Measurements from ENCODE around the gene TES. TPM values are rescaled to one million over a fixed set of nuclear protein-coding genes. Genes with fewer than 3 reads are reported as not detected.
"Not testable (repeated sequence)": the region's sequence is repeated elsewhere in the genome, so short reads cannot be mapped to it uniquely, and the experiment has no call there.

The TES gene, protein sequence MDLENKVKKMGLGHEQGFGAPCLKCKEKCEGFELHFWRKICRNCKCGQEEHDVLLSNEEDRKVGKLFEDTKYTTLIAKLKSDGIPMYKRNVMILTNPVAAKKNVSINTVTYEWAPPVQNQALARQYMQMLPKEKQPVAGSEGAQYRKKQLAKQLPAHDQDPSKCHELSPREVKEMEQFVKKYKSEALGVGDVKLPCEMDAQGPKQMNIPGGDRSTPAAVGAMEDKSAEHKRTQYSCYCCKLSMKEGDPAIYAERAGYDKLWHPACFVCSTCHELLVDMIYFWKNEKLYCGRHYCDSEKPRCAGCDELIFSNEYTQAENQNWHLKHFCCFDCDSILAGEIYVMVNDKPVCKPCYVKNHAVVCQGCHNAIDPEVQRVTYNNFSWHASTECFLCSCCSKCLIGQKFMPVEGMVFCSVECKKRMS
- 36.1 TPM for total RNA-seq

DNA sequence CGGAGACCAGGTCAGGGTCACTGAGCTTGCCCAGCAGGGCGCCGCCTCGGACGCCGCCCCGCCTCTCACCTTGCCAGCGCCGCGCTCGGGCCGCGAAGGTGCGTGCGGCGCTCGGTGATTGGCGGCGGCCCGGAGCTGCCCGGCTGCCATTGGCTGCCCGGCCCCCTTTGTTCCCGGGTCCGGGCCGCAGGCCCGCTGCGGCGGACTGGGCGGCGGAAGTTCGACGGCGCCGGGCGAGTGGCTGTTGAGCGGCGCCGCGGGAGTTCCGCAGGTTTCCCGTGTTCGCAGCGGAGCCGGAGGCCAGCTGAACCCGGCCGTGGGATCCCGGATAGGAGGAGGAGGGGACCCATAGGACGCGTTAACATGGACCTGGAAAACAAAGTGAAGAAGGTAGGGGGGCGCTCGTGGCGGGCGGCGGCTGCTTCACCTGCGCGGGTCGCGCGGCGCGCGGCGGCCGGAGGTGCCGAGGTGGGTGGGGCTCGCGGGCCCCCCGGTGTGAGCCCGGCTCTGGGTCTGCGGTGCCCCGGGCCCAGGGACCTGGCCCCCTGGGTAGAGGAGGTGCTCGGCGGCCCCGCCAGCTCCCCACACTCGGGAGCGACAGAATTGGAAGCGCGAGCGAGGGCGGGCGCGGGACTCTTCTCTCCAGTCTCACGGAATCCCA is at the start of gene TES:
Gene TES (plus strand): TSS at position 195 of the 661 bp plus-strand sequence. CDS start 169 bp downstream, at position 364.
- peak; percentile 71 for DNase-seq

GRCh38 chr7:116161728-116162127 is 48.6 kb upstream of the TES start:
- no peak for DNase-seq

DNA sequence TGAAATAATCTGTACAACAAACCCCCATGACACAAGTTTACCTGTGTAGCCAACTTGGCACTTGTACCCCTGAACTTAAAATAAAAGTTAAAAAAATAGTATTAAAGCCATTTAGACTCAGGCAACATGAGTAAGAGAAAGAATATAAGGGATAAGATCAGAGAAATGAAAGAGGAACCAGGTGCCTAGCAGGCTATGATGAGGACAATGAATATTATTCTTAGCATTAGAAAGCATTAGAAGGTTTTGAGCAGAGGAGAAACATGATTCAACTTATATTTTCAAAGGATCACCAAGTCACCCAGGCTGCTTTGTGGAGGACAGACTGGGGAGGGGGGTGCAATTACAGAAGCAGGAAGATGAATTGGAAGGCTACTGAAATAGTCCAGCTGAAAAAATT is 48.1 kb upstream of the TES start:
- DNase-seq: no peak

DNA sequence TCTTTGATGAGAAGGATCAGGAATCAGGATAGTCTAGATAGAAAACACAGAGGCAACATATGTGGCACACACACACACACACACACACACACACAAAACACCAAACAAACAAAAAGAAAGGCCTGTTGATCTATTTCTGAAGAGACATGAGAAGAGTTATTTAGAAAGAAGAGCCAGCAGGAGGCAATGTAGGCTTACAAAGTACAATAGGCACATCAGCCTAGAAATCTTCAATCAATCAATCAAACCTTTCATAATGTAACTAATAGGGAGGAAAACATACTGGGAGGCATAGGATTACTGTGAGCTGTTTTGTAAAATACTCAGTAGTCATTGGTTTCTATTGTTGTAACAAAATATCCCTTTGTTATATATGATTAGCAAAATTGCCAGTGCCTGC is 47.3 kb upstream of the TES start:
- DNase-seq: no peak

DNA sequence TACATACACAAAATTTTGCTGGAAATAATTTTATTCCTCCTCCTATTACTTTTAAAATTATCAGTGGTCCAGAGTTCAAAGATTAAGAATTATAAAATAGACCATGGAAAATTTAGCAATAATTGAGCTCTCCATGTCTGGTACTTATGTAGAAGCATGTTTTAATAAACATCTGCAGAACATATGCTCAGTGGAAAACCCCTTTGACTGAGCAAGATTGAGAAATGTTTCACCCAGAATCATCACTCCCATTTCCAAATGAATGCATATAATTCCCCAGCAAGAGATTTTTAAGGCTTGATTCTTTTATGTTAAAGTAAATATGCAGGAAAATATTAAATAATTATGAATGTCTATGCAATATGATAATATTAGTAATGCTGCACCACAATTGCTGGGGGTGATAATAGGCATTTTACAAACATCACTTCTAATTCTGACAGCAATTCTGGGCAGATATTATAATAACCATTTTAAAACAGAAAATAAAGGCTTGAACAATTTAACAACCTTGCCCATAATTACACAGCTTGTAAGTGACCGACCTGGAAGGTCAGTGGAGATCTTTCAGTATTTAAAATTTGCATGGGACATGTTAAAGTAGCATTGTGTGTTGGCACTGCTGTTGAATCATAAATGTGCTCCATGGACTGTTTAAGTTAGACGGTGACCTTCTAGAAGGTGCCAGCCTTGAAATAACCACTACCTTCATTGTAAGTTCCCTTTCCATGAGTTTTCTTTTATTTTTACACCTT is 45.6 kb upstream of the TES start:
- DNase-seq: no peak

DNA sequence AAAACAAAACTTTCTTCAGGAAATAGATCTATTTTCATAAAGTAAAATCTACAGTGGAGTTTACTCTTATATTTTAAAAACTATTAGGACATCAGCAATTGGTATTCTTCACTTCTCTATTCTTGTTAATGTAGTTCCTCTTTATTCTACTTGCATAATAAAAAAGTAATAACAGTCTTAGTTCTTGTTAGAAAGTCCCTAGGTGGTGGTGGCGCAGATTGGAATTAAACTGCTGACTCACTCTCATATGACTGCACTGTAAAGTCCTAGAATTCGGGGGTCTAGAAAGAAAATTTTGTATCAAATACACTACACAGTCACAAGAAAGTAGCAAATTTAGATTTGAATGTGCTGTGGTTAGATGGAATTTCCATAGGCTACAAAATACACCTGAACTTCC is 44.6 kb upstream of the TES start:
- DNase-seq: no peak

DNA sequence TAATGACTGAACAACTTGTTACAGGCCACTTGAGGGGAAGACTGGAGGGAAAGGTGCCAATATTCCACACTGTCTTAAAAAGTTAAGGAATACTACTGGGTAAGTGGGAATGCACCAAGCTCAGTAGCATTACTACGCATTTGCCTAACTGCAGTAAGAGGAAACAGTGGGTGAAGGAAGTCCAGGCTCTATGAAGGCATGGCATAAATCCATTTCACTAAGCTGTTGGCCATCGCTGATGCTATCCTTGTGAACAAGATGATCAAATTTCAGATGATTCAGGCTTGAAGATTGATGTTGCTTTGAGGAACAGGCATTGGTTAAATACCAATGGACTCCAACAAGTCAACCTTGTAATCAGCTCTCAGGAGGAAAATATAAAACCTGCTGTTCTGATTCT is 44.2 kb upstream of the TES start:
- no peak for DNase-seq

GRCh38 chr7:116167177-116167576 is 43.2 kb upstream of the TES start:
- DNase-seq: no peak

- no peak for DNase-seq
Measured at GRCh38 chr7:116169060-116169459, 41.3 kb upstream of the TES start.

DNA sequence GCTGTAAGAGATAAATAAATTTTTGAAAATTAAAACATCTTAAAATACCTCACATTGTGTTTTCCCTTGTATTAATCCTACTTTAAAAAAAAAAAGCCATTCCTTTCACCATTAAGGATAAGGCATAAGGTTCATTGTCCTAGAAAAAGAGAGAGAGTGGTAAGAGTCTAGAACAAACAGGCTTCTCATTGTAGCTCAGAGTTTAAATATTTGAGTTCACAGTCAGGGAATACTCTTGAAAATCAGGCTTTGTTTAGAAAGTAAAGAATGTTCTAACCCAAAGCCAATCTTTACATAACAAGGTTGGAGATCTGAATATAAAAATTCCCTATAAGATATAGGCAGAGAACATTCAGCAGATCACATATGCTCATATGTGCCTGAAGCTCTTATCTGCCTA is 40.2 kb upstream of the TES start:
- DNase-seq: no peak

DNA sequence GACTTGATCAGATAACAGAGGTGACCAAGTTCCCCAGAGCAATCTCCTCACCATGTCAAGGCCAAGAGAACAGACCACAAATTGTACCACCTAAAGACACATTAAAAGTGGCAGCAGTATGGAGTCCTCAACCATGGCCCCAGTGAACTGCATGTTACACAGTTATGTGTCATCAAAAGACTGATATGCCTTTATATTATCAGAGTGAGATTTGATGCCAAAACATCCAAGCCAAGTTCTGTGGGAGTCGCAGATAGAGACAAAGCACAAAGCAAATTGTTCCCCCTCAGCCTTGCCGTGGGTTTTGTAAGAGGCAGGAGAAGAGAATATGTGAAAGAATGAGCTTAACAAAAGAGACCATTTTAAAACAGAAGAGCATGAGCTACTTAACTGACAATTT is 39.2 kb upstream of the TES start:
- DNase-seq: no peak

DNA sequence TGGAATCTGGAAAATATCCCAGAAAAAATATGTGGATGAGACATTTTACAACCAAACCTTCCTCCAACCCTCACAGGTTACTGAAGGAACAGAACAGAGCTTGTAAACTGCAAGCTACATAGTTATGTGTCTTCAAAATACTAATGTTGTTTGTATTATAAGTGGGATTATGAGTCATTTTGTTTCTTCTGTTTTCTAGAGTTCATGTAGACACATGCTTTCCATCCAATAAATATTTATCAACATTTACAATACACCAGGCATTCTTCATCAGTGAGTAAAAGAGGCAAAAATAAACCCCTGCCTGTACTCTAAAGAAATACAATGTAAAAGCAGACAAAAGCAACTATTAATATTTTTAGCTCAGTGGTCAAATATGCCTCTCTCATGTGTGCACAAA is 38.0 kb upstream of the TES start:
- DNase-seq: no peak

- peak; percentile 81 for DNase-seq
Measured at GRCh38 chr7:116173051-116174028, 37.0 kb upstream of the TES start.

GRCh38 chr7:116175095-116175494 is 35.2 kb upstream of the TES start:
- DNase-seq: not testable (repeated sequence)

- DNase-seq: no peak
Measured at GRCh38 chr7:116176226-116176625, 34.1 kb upstream of the TES start.

DNA sequence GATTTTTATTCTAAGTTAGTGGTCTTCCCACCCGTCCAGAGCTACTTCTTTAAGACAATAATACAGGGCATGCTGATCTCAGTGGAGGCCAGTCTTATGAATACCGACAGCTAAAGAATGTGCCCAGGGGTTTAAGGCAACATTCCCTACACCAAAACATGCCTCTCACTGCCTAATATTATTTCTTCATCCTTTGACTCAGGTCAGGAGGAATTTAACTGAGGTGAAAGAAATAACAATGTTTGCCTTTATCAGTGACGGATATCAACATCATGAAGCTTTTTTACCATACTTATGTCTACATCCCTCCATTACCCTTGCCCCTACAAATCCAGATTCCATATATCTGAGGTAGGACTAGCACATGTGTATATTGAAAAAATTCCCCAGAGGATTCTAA is 33.3 kb upstream of the TES start:
- DNase-seq: no peak

- DNase-seq: peak; percentile 58
Measured at GRCh38 chr7:116180302-116180701, 30.0 kb upstream of the TES start.

- no peak for DNase-seq
Measured at GRCh38 chr7:116182023-116182422, 28.3 kb upstream of the TES start.

GRCh38 chr7:116185450-116185849 is 24.9 kb upstream of the TES start:
- no peak for DNase-seq

DNA sequence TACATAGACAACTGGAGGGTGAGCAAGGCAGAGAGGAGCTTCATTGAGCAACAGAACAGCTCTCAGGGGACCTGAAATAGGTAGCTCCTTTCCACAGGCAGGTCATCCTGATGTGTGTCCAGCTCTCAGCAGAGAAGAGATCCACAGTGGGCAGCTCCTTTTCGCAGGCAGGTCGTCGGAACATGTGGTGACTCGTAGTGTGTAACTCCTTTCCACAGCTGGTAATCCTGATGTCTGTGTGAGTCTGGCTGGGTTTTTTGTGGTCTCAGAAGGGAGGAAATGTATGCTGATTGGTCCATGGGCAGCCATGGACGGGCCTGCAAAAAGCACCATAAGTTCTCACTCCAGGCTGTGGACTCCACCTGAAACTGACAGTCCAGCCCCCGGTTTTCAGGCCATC is 24.4 kb upstream of the TES start:
- DNase-seq: no peak

DNA sequence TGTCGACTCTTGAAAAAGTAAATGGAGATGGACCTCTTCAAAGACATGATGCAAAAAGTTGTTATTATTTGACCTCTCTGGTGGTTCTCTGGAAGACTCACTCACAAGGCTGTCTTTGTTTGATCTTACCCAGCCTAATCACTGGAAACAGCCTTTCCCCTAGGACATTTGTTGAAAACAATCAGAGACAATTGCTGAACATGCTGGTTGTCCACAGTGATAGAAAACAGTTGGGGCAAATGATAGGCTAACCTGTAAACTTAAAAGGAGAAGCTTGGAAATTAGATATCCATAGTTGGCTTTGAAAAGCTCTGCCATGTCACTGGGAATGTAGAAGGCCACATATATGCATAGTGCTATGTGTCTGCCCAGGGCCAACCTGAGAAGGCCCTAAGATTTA is 22.9 kb upstream of the TES start:
- DNase-seq: no peak

Measured in tongue (tissue), 2 donors.